Glutamatergic neuron (in vitro differentiated cells): ENCODE measurements around the gene CLDN18. TPM values are rescaled to one million over a fixed set of nuclear protein-coding genes. Genes with fewer than 3 reads are reported as not detected.

ENCODE experiments used
- DNase-seq: peaks from one replicate; pipeline ENCODE4 v3.0.0; 2022
- H3K27ac Mint-ChIP-seq: one replicate; pipeline ENCODE4 v1.8.0; 2020; ENCODE audit warnings: mild to moderate bottlenecking, mixed read lengths, inconsistent platforms; ENCODE audit not compliant: unreplicated experiment
- H3K27me3 Mint-ChIP-seq: one replicate; pipeline ENCODE4 v1.8.0; 2020; ENCODE audit warnings: mild to moderate bottlenecking, moderate library complexity, mixed read lengths, inconsistent platforms; ENCODE audit not compliant: unreplicated experiment
- H3K36me3 Mint-ChIP-seq: one replicate; pipeline ENCODE4 v1.8.0; 2020; ENCODE audit warnings: mild to moderate bottlenecking, mixed read lengths, inconsistent platforms; ENCODE audit not compliant: unreplicated experiment
- H3K4me1 Mint-ChIP-seq: one replicate; pipeline ENCODE4 v1.8.0; 2020; ENCODE audit warnings: mild to moderate bottlenecking, low read depth, mixed read lengths, inconsistent platforms; ENCODE audit not compliant: unreplicated experiment
- H3K4me3 Mint-ChIP-seq: one replicate; pipeline ENCODE4 v1.8.0; 2020; ENCODE audit warnings: mild to moderate bottlenecking, mixed read lengths, inconsistent platforms; ENCODE audit not compliant: unreplicated experiment
- H3K9me3 Mint-ChIP-seq: one replicate; pipeline ENCODE4 v1.8.0; 2020; ENCODE audit warnings: mild to moderate bottlenecking, moderate library complexity, mixed read lengths, inconsistent platforms; ENCODE audit not compliant: unreplicated experiment
- total RNA-seq: library from RNA; stranded (reverse); fragmentation: NEBNext Ultra II Directional; extraction: Animal tissue kit (Norgen Biotek cat#: 25700); gene quantifications from one replicate; pipeline ENCODE4 v1.2.1, GENCODE V29; 2021; ENCODE audit not compliant: unreplicated experiment
- TF ChIP-seq, protein P1 (sequence below): fragments of 200-600 bp; sonication (generic); IDR thresholded peaks from one replicate; pipeline ENCODE4 v1.5.0; 2021; ENCODE audit not compliant: partially characterized antibody, unreplicated experiment

The CLDN18 gene
- total RNA-seq, 1 donor from 2014 or later = not detected

DNA sequence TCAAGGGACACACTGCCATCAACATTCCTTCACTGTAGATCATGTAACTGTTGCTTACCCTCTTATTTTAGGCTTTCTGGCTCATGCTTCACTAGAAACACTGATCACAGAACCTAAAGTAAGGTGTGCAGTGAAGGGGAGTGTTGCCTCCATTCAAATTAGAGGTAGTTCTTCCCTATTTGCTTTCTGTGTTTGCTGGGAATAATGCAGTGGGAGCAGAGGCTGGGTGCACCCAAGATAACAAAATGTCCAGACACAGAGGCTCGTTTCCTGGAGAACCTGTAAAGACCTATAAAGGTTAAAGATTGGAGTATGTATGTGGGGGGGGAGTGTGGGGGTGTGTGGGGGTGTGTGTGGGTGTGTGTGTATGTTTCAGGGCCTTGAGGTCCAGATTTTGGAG is 2.1 kb upstream of the CLDN18 start:
- no peak overlapping the region for H3K27ac Mint-ChIP-seq
- DNase-seq = no peak
- H3K4me3 Mint-ChIP-seq = no peak overlapping the region
- no peaks in the 10 kb centered on the region for H3K4me1 Mint-ChIP-seq
- H3K27me3 Mint-ChIP-seq = peaks cover 3% of the 10 kb centered on the region
- no peaks in the 10 kb centered on the region for H3K9me3 Mint-ChIP-seq
- TF ChIP-seq, protein P1, sequence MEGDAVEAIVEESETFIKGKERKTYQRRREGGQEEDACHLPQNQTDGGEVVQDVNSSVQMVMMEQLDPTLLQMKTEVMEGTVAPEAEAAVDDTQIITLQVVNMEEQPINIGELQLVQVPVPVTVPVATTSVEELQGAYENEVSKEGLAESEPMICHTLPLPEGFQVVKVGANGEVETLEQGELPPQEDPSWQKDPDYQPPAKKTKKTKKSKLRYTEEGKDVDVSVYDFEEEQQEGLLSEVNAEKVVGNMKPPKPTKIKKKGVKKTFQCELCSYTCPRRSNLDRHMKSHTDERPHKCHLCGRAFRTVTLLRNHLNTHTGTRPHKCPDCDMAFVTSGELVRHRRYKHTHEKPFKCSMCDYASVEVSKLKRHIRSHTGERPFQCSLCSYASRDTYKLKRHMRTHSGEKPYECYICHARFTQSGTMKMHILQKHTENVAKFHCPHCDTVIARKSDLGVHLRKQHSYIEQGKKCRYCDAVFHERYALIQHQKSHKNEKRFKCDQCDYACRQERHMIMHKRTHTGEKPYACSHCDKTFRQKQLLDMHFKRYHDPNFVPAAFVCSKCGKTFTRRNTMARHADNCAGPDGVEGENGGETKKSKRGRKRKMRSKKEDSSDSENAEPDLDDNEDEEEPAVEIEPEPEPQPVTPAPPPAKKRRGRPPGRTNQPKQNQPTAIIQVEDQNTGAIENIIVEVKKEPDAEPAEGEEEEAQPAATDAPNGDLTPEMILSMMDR = no peak
- H3K36me3 Mint-ChIP-seq = no peaks in the 10 kb centered on the region

DNA sequence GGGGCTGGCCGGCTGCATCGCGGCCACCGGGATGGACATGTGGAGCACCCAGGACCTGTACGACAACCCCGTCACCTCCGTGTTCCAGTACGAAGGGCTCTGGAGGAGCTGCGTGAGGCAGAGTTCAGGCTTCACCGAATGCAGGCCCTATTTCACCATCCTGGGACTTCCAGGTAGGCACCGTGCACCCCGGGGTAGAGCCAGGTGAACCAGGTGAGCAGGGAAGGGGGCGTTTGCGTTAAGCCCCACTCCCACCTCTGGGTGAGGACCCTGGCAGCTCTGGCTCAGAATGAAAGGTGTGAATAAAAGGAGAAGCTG is 267 bp downstream of the CLDN18 start:
- H3K27ac Mint-ChIP-seq = no peak overlapping the region
- H3K36me3 Mint-ChIP-seq = no peaks in the 10 kb centered on the region
- peaks cover 3% of the 10 kb centered on the region for H3K27me3 Mint-ChIP-seq
- no peaks in the 10 kb centered on the region for H3K4me1 Mint-ChIP-seq
- TF ChIP-seq, protein P1 = no peak
- H3K4me3 Mint-ChIP-seq = no peak overlapping the region
- no peak for DNase-seq
- no peaks in the 10 kb centered on the region for H3K9me3 Mint-ChIP-seq

DNA sequence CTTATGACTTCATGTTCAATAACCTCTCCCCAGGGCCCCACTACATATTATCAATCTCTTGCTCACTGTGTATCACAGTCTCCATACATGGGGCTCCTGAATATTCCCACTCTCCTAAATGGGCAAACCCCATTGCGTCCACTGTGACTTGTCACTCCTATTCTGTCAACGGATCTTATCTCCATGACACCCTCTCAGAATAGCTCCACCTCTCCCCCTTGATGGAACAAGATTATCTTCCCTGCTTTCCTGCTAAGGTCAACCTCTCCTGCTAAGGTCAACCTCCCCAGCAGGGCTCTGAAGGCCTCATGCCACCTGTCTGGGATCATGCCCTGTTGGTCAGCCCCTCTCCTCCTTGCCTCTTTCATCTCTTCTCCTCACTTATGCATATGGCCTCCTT is 1.8 kb downstream of the CLDN18 start:
- peaks cover 3% of the 10 kb centered on the region for H3K27me3 Mint-ChIP-seq
- no peaks in the 10 kb centered on the region for H3K9me3 Mint-ChIP-seq
- no peaks in the 10 kb centered on the region for H3K4me1 Mint-ChIP-seq
- TF ChIP-seq, protein P1 = no peak
- no peaks in the 10 kb centered on the region for H3K36me3 Mint-ChIP-seq
- H3K4me3 Mint-ChIP-seq = no peak overlapping the region
- no peak overlapping the region for H3K27ac Mint-ChIP-seq
- DNase-seq = no peak

DNA sequence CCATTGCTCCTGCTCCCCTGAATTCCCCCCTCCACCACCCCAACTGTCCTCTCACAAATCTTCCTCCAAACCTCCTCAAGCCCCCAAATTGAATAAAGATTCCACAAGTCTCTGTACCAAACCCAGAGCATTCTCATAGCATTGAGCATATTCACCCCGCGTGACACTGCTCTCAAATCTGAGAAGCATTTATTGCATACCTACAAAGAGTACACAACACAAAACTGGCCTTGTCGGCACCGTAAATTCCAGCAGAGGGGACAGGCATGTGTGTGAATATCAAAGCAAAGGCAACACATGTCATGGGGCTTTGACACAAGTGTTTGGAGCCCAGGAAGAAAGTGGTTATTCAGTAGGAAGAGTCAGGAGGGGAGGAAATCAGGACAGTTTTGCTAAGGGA is 2.6 kb downstream of the CLDN18 start:
- Mint-ChIP-seq H3K4me1 (no peaks in the 10 kb centered on the region), H3K27ac (no peak overlapping the region), H3K36me3 (no peaks in the 10 kb centered on the region), H3K27me3 (peaks cover 3% of the 10 kb centered on the region), H3K9me3 (no peaks in the 10 kb centered on the region), H3K4me3 (no peak overlapping the region)
- TF ChIP-seq, protein P1 = no peak
- no peak for DNase-seq

DNA sequence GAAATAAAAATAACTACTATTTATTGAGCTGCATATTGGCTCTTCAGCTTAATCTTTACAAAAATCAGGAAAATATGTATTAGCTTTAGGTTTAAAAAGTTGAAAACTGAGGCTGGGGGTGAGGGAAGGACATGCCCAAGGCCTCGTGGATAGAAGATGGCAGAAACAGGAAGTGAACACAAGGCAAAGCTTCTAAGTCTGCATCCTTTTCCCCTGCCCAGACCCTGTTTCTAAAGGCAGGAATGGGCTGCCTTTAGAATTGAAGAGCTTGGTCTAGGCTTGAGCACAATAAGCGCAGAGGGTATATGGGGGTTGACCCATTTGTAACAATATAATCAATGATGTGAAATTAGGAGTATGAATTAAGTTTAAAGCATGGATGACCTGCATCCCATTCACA is 6.1 kb downstream of the CLDN18 start:
- TF ChIP-seq, protein P1 = no peak
- Mint-ChIP-seq H3K27ac (no peak overlapping the region), H3K36me3 (peaks cover 5% of the 10 kb centered on the region), H3K4me3 (no peak overlapping the region), H3K9me3 (no peaks in the 10 kb centered on the region), H3K27me3 (peaks cover 3% of the 10 kb centered on the region), H3K4me1 (no peaks in the 10 kb centered on the region)
- DNase-seq = no peak
